Aorta (tissue), 5 donors: Measurements from ENCODE around the gene FUT6. TPM values are rescaled to one million over a fixed set of nuclear protein-coding genes. Genes with fewer than 3 reads are reported as not detected.
"Not testable (repeated sequence)": the region's sequence is repeated elsewhere in the genome, so short reads cannot be mapped to it uniquely, and the experiment has no call there.

Experiments
- ATAC-seq: fragments of 200-7000 bp; cut with Tn5 transposase; one replicate; pipeline ENCODE4 v1.9.1; 2022; ENCODE audit warnings: moderate library complexity; ENCODE audit not compliant: low FRiP score
- DNase-seq, 2 donors: peaks; one replicate each; pipeline ENCODE4 v3.0.0-alpha.2; 2020
- H3K27ac ChIP-seq, 2 donors: one replicate each; pipeline ENCODE4 v1.5.1; 2013; ENCODE audit warnings: low read length in 2 of 2, mild to moderate bottlenecking in 2 of 2, moderate library complexity in 2 of 2, control low read depth in 1 of 2, inconsistent platforms in 1 of 2, low read depth in 1 of 2
- H3K27me3 ChIP-seq, 2 donors: one replicate each; pipeline ENCODE4 v1.6.1; 2013; ENCODE audit warnings: control low read depth in 1 of 2, low read length in 1 of 2, mild to moderate bottlenecking in 1 of 2, moderate library complexity in 1 of 2; ENCODE audit not compliant: insufficient read depth in 2 of 2, control insufficient read depth in 1 of 2
- H3K36me3 ChIP-seq, 2 donors: one replicate each; pipeline ENCODE4 v1.6.1; 2013; ENCODE audit warnings: control low read depth in 1 of 2, low read length in 1 of 2, mild to moderate bottlenecking in 1 of 2; ENCODE audit not compliant: insufficient read depth in 2 of 2, control insufficient read depth in 1 of 2
- H3K4me1 ChIP-seq, 2 donors: one replicate each; pipeline ENCODE4 v1.6.1; 2013; ENCODE audit warnings: low read length in 2 of 2, control low read depth in 1 of 2, mild to moderate bottlenecking in 1 of 2, moderate library complexity in 1 of 2; ENCODE audit not compliant: insufficient read depth in 2 of 2, control insufficient read depth in 1 of 2
- H3K4me3 ChIP-seq, 2 donors: one replicate each; pipeline ENCODE4 v1.5.1; 2013; ENCODE audit warnings: low read length in 2 of 2, control low read depth in 1 of 2, mild to moderate bottlenecking in 1 of 2
- H3K9me3 ChIP-seq: one replicate; pipeline ENCODE4 v1.6.1; 2013; ENCODE audit warnings: mild to moderate bottlenecking, low read length; ENCODE audit not compliant: control insufficient read depth
- WGBS, 2 donors: extraction: QIAGEN DNeasy Blood & Tissue Kit; methylation state at CpG; one replicate each; pipeline ENCODE4 v1.1.7; 2013; 5-methylcytosine and 5-hydroxymethylcytosine counted together
- intact Hi-C, 2 donors: fragments of 100-400 bp; cut with DNase I; formaldehyde crosslinking; loops; one replicate each; pipeline versions ENCODE4 v1.14.2 to v1.15.0; 2022
- polyA plus RNA-seq, 2 donors: library from polyadenylated mRNA; stranded (reverse); fragments of 200-250 nt; gene quantifications; one replicate each; pipeline ENCODE4 v1.2.3, GENCODE V29; 2013
- total RNA-seq, 2 donors: library from RNA; stranded (reverse); fragmentation: NEBNext Ultra II Directional; extraction: Animal tissue kit (Norgen Biotek cat#: 25700); gene quantifications; one replicate each; pipeline ENCODE4 v1.2.1, GENCODE V29; 2021
- donor health status: healthy with polysubstance abuse.
- donor health status: Bipolar disorder and iron deficiency.
- donor health status: DM: no; HTN: no; CAD: no.
- donor health status: DM: no; HTN: no; CAD: no.
- donor health status: DM: yes; HTN: yes; CAD: no.

The FUT6 gene
- total and polyA plus RNA-seq, 4 donors = 0.05 to 3.9 TPM; not detected in 2

DNA sequence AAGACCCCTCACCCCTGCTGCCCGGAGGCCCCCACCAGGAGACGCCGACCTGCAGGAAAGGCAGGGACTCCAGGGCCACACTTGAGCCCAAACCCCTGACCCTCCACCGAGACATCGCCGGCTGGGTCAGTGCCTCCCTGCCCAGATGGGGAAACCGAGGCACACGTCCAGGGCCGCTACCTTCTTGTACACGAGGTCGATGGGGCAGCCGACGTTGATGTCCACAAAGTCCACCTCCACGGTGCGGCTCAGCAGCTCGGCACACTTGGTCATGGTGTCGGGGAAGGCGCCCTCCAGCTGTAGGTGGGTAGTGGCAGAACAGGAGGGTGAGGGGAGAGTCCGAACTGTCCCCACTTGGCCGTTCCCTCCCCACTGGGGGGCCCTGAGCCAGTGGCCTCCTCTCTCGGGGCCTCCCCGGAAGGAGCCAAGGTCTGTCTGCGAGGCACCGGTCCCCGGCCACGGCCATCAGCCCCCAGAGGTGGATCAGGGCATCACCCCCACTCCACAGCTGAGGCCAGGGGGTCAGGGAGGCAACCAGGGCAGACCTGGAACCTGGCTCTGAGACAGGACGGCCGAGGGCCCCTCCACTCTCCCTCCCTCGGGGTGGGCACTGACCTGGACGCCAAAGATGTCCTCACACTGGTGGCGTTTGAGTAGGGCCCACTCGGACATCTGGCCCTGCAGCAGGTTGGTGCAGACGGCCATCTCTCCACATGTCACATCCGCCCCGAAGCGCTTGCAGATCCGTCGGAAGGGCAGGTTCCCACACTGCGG is 51.9 kb downstream of the FUT6 start:
- ATAC-seq (no peak), DNase-seq (no peak)
- Histone ChIP-seq H3K4me1 (no peaks in the 10 kb centered on the region), H3K27me3 (no peaks in the 10 kb centered on the region), H3K9me3 (no peaks in the 10 kb centered on the region), H3K4me3 (no peak overlapping the region), H3K36me3 (peaks cover 0 to 7% of the 10 kb centered on the region in 2 donors), H3K27ac (no peak overlapping the region)
- 90 to 93% methylated on average over 39 of the region's 39 CpGs for WGBS, 2 donors
- intact Hi-C loops = no loop called here

DNA sequence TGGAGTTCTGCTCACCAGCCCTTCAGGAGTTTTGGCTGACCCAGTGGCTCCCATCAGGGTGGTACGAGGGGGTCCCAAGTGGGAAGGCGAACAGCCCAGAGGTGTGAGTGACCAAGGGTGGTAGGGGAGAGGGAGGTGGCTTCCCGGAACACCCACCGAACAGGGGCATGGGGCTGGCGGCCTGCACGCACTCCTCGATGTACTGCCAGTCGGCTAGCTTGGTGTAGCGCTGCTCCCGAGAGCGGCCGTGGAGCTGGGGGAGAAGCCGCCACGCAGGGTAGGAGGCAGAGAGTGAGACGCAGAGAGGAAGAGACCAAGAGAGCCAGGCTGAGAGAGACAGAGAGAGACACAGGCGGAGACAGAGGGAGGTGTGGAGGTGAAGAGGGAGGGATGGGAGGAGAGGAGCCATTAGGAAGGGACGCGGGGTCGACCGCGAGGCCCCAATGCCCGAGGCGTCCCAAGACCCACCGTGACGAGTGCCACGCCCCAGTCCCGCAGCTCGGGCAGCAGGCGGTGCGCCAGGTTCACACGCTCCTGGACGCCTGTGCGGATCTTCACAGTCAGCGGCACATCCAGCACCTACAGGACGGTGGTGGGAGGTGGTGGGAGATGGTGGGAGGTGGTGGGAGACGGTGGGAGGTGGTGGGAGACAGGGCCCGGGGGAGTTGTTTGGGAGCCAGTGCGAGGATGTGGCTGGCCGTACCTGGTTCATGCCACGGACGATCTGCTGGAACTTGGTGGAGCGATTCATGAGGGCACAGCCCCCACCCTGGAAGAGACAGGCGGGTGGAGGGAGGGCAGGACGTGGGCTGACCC is 52.7 kb downstream of the FUT6 start:
- no peaks in the 10 kb centered on the region for H3K27me3 ChIP-seq
- H3K27ac ChIP-seq = no peak overlapping the region
- H3K4me1 ChIP-seq = no peaks in the 10 kb centered on the region
- no peak for ATAC-seq
- WGBS, 2 donors = 90 to 92% methylated on average over 43 to 44 of the region's 44 CpGs
- peaks cover 0 to 7% of the 10 kb centered on the region in 2 donors for H3K36me3 ChIP-seq
- intact Hi-C loops = no loop called here
- no peak overlapping the region for H3K4me3 ChIP-seq
- no peak for DNase-seq
- no peaks in the 10 kb centered on the region for H3K9me3 ChIP-seq

DNA sequence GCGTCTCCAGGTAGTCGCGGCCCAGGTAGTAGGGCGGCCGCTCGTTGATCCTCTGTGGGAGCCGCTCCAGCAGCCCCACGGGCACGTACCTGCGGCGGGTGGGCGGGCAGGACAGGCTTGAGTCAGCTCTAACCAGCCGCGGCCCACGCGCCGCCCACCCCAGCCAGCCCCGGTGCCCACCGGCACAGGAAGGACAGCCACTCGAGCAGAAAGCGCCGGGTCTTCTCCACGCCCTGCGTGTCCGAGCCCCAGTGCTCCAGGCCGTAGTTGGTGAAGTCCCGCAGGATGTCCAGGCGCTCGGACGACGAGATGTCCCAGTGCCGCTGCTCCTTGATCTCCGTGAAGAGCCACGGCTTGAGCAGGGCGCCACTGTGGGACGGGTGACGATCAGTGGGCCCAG is 54.1 kb downstream of the FUT6 start:
- WGBS, 2 donors = 95 to 96% methylated on average over 36 to 37 of the region's 37 CpGs
- no peak for ATAC-seq
- peaks cover 0 to 7% of the 10 kb centered on the region in 2 donors for H3K36me3 ChIP-seq
- H3K4me1 ChIP-seq = no peaks in the 10 kb centered on the region
- H3K9me3 ChIP-seq = no peaks in the 10 kb centered on the region
- intact Hi-C loops = no loop called here
- no peak overlapping the region for H3K27ac ChIP-seq
- no peak overlapping the region for H3K4me3 ChIP-seq
- no peaks in the 10 kb centered on the region for H3K27me3 ChIP-seq
- DNase-seq = no peak

DNA sequence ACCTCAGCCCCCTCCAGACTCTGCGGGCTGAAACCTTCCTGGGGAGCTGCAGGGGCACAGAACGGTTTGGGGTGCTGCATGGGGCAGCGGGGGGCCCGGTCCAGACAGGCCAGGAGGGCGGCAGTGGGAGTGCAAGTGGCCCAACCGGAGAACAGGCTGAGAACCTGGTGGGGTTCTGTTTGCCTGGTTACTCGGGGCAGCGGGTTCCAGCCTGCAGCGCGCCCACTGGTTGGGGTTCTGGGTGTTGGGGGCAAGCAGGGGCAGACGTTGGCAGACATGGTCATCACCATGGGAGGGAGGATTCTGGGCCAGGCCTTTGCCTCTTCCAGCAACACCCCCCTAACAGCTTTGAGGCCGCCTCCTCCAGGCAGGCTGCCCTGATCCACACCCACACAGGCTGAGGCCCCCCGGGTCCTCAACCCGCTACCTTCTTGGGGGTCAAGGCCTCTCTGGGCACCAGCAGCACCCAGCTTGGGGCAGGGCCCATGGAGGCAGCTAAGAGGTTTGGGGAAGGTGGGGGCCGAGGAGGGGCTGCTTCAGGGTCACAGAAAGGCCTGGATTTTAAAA is 54.8 kb downstream of the FUT6 start, which contains the start of gene PRR22:
TSS of gene PRR22 (minus strand) at position 166 of the 567 bp plus-strand sequence. CDS start at position 80, 86 bp downstream.
- Histone ChIP-seq H3K27ac (no peak within 1 kb of the TSS), H3K4me1 (no peaks in the 10 kb centered on the region), H3K4me3 (no peak within 1 kb of the TSS), H3K9me3 (no peaks in the 10 kb centered on the region), H3K27me3 (no peaks in the 10 kb centered on the region), H3K36me3 (peaks cover 0 to 7% of the 10 kb centered on the region in 2 donors)
- WGBS, 2 donors = 88 to 90% methylated on average over 15 of the region's 15 CpGs
- no peak for DNase-seq
- intact Hi-C loops = no loop called here
- ATAC-seq = no peak

DNA sequence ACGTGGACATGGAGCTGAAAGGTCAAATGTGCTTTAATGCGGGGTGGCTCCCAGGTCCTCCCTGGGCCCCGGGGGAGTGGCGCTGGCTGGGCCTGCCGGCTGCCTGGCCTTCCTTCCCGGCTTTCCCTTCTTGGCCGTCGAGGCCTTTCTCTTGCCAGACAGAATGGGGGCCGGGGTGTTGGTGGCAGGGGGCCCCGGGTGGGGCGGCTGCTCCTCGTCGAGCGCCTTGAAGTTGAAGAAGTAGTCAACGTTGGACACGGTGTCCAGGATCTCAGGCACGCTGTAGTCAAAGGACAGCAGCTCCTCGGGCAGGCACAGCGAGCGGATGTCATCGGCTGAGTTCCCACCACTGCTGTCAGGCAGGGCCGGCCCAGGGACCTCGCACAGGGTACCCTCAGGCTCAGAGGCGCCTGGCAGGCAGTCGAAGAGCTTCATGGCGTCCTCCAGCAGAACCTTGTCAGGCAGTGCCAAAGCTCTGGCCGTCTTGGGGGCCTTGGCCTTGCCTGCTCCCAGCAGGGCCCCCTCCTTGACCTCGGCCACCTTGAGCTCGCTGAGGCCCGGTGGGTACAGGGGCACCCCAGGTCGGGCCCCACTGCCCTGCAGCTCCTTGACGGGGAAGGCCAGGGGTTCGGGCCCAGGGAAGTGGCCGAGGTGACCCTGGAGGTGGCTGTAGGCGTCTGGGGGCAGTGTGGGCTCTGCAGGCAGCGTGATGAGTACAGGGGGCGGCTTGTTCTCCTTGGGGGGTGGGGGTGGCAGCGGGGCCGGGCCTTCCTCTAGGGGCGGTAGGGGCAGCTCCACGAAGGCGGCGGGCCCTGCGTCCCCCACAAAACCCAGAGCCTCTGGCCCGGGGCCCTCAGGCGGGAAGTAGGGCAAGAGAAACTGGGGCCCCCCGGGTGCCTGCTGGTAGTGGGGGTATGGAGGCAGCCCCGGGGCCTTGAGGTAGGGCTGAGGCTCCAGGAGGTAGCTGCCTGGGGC is 56.3 kb downstream of the FUT6 start:
- intact Hi-C loops = no loop called here
- Histone ChIP-seq H3K4me1 (no peaks in the 10 kb centered on the region), H3K9me3 (no peaks in the 10 kb centered on the region), H3K4me3 (no peak overlapping the region), H3K27me3 (no peaks in the 10 kb centered on the region), H3K27ac (no peak overlapping the region), H3K36me3 (peaks cover 0 to 4% of the 10 kb centered on the region in 2 donors)
- DNase-seq = no peak
- ATAC-seq = no peak
- WGBS, 2 donors = 81 to 82% methylated on average over 46 to 48 of the region's 48 CpGs

DNA sequence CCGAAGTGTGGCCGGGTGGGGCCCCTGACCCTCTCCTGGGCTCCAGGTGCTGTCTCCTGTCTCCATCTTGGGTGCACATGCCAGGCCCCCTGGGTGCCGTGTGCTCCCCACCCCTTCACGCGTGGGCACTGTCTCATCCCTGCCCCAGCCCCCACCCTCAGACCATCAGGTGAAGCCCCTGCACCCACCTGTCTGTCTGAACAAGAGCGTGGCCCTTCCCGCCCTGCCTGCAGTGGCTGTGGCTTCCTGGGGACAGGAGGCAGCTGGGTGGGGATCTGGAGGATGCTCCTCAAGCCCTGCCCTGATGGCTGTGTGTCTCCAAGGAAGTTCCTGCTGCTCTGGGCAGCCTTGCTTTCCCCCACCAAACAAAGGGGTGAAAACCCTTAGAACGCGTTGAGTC is 57.2 kb downstream of the FUT6 start:
- no peak overlapping the region for H3K4me3 ChIP-seq
- H3K27me3 ChIP-seq = no peaks in the 10 kb centered on the region
- no peaks in the 10 kb centered on the region for H3K4me1 ChIP-seq
- H3K9me3 ChIP-seq = no peaks in the 10 kb centered on the region
- intact Hi-C loops = no loop called here
- ATAC-seq = no peak
- peaks cover 0 to 4% of the 10 kb centered on the region in 2 donors for H3K36me3 ChIP-seq
- DNase-seq = no peak
- no peak overlapping the region for H3K27ac ChIP-seq
- 87 to 91% methylated on average over 9 of the region's 9 CpGs for WGBS, 2 donors

DNA sequence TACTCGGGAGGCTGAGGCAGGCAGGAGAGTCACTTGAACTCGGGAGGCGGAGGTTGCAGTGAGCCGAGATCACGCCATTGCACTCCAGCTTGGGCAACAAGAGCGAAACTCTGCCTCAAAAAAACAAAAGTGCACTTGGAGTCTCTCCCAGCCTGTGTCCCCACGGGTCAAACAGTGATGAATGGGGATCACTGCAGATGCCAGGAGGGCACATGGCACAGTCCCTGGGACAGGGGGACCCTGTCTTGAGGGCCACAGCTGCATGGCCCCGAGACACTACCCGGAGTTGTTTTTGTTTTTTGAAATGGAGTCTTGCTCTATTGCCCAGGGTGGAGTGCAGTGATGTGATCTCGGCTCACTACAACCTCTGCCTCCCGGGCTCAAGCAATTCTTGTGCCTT is 58.6 kb downstream of the FUT6 start:
- H3K27ac ChIP-seq, ATAC-seq, H3K4me3 ChIP-seq, H3K36me3 ChIP-seq, H3K9me3 ChIP-seq, H3K4me1 ChIP-seq, intact Hi-C loops, H3K27me3 ChIP-seq, DNase-seq: not testable (repeated sequence)
- WGBS, 2 donors = 75 to 79% methylated on average over 11 of the region's 11 CpGs
